Activated CD8-positive, alpha-beta memory T cell treated with anti-CD3 and anti-CD28 coated beads, Interleukin-2, amount 50 U/mL, for 24 hours (primary cell): ENCODE measurements around the gene JAKMIP1.
"Not testable (repeated sequence)": the region's sequence is repeated elsewhere in the genome, so short reads cannot be mapped to it uniquely, and the experiment has no call there.

Source experiments
- DNase-seq: peaks from one replicate; pipeline ENCODE4 v3.0.0-alpha.2; 2020; ENCODE audit errors: extremely low read depth

The JAKMIP1 gene

DNA sequence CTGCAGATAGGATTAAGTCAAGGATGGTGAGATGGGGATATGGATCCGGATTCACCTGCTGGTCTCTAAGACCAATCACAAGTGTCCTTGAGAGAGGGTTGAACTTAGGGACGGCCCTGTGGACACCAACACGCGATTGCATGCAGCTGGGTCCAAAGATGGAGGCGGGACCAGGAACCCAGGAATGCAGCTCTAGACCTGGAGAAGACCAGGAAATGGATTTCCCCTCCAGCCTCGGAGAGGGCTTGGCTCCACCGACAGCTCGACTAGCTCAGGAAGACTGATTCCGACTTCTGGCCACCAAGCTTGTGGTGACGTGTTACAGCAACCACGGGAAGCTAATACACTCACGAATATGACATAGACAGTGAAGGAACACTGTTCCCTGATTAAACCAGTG is 186.8 kb downstream of the JAKMIP1 start:
- DNase-seq = no peak

DNA sequence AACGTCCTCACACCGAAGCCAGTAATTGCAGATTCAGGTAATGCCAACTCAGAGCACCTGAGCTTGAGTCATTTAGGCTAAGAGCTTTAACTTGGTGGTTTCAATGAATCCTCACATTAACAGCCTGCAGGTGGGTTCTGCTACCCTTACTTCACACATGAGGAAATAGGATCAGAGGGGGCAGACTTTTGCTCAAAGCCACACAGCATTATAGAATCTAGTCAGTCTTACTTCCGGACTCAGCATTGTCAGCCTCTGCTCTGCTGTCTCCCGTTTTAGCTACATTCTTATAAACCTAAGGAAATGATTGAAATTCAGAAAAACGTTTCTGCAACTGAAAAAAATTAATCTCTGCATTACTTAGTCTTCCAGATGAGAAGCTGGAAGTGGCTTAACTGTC is 188.1 kb downstream of the JAKMIP1 start:
- no peak for DNase-seq

DNA sequence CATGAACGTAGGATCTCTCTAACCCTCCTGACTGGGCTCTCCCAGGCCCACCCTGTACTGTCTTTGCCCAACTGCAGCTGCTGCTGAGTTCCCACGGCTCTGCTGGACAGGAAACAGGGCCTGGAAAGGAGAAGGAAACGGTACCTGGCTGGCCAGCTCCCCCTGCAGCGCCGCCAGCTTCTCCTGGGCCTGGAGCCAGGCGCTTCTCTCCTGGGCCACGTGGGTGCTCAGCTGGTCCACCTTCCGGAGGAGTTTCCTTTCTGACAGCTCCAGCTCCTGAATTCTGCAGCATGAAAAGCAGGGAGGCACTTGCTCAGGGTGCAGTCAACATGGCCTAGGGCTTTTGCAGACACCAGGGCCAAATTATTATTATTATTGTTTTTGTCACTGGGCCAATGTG is 188.7 kb downstream of the JAKMIP1 start:
- DNase-seq = no peak

DNA sequence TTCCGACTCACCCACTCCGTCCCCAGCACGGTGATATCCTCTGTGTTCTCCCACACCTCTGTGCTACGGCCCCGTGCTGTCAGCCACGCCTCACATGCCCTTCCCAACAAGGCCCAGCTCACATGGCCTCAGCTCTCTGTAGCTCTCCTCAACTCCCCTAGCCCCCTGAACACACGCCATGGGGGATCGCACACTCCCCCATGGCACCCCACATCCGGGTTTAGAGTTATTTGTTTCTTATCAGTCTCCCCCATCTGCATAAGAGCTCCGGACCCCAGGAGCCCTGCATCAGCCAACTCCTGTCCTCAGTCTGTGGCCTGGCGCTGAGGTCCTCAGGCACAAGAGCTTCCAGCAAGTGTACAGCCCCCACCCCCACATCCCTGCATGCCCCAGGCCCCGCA is 189.1 kb downstream of the JAKMIP1 start:
- DNase-seq = no peak

DNA sequence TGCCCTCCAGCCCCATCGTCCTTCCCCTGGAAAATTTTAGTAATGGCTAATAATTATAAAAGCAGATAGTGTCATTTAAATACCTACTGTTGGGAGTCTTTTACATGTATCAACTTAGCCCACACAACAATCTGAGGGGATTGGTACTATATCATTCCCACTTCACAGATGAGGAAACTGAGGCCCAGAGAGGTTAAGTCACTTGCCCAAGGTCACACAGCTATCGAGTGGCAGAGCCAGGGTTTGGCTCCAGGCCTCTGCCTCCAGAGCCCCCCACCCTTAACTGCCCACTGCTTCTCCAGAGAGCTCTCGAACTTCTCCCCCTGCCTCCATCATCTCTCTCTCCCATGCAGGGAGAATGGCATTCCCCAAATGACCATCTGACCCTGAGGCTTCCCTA is 189.6 kb downstream of the JAKMIP1 start:
- no peak for DNase-seq

DNA sequence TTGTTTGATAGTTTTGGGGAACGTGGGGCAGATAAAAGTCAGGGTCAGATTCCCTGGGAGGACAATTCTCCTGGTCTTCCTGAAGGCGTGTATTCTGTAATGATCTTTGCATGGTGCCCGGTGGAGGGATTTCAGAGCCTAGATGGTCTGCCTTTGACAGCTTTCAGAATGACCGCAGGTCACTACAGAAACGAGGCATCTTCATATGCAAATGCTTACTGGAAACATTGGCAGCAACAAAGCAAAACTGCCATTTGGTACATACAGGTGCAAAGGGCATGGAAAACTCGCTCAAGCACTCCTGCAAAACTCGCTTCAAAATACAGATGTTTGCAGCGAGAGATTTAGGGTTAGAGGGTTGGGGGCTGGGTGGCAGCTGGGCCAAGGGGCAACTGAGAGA is 190.9 kb downstream of the JAKMIP1 start:
- no peak for DNase-seq

DNA sequence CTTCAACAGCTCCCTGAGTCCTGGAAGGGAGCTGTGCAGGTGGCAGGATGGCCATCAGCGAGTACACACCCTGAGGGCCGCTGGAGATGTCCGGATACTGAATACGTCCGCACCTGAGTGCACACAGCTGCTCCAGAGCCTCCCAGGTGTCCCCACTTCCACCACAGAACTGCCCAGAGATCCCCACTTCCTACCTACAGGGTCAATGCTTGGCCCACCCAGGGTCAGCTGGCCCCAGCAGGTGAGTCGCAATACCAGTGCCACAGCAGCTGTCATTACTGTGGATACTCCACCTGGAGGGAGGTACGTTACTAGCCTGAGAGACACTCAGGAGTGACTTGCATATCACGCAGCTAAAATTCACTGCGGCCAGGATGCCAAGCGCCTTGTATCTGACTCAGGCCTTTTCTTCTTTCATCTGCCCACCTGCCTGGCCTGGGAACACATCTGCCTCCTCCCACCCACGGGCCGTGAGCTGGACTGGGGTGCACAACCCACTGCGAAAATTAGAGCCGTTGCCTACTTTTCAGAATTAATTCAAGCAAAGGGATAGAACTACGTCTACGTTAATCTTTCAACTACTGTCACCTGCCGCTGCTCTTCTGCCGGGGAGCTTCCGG is 191.5 kb downstream of the JAKMIP1 start:
- DNase-seq = no peak

DNA sequence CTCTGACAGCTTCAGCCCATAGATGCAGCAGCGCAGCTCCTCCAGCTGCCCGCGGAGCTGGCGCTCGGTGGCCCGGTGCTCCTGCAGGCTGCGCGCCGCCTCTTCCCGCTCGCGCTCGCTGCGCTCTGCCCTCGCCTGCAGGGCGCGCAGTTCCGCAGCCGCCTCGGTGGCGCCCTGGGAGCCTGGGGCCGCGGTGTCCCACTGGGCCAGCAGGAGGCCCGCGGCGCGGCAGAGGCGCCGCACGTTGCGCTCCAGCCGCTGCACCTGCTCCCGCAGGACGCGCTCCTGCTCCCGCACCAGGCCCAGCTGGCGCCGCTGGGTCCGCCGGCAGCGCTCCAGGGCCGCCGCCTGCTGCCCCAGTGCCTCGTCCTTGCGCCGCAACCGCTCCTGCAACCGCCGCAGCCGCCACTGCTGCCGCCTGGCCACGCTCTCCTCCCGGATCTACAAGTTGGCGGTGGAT is 192.2 kb downstream of the JAKMIP1 start:
- no peak for DNase-seq

DNA sequence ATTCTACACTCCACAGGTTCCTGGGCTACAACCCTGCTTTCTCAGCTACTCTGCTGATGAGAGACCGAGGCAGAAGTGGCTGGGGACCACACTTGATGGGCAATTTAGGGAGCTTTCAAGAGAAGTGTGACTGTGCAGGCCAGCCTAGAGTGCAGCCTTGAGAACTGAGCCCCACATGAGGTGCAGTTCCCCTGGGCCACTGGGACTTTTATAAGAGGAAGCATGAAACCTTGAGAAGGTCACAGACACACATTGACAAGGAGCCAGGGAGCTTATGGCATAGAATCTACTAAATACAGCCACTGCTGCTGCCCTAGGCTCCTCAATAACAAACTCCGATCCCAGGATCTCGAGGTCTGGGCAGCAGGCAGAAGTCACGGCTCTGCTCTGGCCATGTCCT is 195.2 kb downstream of the JAKMIP1 start:
- no peak for DNase-seq

DNA sequence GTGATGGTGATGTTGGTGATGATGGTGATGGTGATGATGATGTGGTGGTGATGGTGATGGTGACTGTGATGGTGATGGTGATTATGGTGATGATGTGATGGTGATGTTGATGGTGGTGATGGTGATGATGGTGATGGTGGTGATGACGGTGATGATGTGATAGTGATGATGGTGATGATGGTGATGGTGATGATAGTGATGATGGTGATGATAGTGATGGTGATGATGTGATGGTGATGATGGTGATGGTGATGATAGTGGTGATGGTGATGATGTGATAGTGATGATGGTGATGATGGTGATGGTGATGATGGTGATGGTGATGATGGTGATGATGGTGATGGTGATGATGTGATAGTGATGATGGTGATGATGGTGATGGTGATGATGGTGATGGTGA is 196.9 kb downstream of the JAKMIP1 start:
- not testable (repeated sequence) for DNase-seq

DNA sequence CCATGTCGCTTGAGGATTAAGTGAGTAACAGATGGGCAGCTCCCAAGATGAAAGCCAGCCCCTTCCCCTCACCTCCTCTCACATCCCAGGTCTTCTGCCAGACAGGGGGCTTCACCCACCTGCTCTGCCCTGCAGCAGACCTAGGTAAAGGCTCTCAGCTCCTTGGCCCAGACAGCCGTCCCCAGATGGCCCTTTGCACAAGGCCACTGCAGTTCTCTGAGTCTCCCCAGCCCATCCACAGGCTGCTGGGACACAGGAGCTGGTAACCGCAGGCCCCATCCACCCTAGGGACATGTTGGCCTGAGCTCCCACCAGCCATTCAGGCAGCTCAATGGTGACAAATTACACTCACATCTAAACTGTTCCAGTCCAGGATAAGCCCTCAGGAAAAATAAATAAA is 197.4 kb downstream of the JAKMIP1 start:
- DNase-seq = no peak

DNA sequence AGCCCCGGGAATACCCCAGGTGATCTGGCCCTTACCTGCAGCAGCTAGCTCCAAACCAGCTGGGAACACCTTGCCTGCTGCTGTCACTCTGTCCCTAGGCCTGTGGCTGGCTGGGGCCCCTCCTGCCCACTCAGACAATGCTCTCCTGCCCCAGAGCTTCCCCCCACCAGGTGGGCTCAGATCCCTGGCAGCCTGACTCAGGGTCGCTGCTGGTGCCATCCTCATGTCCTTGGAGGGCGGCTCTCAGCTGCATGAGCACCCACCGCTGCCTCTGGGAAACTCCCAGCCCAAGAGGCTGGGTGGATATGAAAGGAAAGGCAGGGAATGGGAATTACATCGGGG is 197.9 kb downstream of the JAKMIP1 start:
- no peak for DNase-seq

DNA sequence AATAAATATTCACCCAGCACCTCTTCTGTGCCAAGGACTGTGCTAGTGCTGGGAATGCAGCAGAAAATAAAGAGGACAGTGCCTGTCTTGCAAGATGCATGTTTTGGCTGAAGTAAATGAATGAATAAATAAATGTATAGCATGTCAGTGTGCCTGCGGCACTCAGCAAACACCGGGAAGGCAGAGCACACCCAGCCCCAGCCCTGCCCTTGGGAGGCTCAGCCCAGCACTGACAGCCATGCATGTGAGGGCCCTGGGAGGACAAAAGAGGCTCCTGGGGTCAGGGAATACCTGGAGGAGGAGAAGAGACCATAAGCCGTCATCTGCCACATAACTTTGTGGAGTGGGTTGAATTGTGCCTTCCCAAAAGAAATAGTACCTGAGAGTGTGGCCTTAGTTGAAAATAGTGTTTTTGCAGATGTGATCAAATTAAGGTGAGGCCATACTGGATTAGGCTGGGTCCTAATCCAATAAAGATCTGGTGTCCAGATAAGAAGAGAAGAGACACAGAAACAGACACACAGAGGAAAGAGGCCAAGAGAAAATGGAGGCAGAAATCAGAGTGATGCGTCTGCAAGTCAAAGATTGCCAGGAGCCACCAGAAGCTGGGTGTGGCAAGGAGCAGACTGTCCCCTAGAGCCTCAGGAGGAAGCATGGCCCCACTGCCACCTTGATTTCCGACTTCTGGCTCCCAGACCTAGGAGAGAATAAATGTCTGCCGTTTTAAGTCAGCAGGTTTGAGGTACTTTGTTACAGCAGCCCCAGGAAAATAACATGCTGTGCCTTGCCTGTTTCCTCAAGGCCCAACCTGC is 198.5 kb downstream of the JAKMIP1 start:
- DNase-seq = no peak

DNA sequence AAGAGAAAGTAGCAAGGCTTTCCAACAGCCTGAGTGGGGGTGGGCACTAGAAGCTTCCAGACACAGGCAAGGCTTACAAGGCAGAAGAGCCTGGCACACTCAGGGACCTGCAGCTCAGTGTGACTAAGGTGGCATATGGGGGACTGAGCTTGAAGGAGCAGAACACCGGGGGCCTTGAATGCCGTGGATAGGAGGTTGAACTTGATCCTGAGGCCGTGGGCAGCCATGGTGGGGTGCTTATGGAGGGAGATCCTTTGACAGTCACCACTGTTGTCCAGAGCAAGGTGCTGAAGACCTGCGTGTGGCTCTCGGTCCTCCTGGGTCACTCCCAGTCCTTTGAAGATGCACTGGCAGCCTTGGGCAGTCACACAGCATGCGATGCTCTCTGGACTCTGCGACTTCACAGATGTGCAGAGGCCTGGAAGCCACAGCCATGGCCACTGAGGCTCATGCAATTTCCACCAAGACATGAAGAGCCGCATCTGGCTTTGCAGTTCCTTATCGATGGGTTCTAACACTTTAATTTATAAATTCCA is 200.5 kb downstream of the JAKMIP1 start:
- no peak for DNase-seq

DNA sequence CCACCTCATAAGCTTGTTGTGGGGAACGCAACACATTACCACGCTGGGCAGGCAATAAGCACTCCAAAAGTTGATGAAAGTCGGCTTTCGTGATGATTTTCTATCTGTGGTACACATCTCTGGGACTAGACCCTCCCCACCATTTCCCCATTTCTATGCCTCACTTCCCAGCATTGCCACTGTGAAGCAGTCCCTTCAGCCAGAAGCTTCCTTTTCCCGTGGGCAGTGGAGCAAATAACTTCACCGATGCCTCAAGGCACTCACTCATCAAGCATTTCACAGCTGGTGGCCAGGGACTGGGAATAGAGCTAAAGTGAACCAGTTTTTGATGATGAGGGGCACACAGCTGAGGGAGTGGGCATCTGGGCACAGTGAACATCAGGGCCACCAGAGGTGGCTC is 201.0 kb downstream of the JAKMIP1 start:
- no peak for DNase-seq

DNA sequence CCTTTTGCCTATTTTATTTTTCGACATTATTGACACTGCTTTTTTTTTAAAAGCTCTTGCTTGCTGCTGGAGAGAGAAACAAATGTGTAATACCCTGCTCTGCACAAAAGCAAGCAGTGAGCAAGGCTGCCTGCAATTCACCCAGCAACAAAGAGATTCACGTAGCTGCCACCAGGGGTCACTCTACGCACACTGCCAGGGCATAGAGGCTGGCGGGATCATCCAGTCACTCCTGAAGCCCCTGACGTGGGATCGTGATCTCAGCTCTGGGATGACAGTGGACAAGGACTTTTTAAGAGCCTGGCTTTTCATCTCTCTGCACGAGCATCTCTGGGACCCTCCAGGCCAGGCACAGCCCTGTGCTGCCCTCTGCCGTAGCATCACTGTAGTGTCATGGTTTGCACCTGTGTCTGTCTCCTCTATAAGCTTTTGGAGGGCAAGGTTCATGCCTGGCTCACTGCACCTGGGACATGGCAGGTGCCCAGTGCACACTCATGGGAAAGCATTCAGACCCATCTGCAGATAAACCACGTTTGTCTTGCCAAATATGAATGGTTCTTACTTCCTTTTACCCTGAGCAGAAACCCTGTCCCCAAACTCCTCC is 201.9 kb downstream of the JAKMIP1 start:
- no peak for DNase-seq

DNA sequence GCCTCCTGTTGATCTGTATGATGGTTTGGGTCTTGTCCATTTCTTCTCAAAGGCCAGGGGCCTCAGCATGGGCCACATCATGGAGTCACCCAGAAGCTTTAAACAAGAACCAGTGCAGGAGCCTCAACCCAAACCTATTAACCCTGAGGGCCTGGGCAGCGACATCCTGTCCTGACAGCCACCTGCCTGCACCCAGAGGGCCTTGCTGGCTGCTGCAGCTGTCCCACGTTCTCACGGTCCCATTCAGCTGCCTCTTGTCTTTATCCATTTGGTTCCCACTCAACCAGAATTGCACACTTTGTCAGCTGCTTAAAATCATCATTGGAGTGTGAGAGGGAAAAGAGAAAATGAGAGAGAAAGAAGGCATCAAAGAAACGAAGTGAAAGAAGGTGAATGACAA is 203.7 kb downstream of the JAKMIP1 start:
- DNase-seq = no peak

DNA sequence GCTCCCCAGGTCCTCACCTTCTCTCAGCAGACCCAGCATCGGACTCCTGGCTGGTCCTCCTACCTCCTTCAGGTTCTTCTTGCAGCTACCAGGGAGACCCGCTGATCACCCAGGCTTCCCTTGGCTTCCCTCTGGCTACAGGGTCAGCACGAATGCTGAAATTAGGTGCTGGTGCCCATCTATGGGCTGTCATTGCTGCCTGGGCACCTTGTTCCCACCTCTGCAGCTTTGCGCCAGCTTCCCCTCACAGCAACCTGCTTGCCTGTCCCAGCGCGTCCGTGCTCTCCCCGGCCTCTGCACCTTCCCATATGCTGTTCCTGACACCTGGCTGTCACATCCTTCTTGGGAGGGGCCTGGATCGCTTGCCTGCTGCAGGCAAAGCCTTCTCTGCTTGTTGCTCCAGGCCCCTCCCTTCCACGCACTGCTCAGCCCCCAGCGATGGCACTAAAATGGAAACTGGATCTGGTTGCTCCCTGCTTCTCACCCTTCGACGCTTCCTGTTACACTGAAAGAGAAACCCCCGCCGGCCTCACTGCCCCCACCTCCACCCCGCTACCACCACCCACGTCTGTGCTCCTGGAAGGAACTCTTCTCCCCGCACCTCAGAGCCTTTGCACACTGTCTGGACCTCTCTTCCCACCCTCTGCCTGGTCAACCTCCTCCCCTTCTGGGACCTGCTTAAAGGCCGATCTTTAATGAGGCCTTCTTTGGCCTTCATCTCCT is 204.3 kb downstream of the JAKMIP1 start:
- no peak for DNase-seq

DNA sequence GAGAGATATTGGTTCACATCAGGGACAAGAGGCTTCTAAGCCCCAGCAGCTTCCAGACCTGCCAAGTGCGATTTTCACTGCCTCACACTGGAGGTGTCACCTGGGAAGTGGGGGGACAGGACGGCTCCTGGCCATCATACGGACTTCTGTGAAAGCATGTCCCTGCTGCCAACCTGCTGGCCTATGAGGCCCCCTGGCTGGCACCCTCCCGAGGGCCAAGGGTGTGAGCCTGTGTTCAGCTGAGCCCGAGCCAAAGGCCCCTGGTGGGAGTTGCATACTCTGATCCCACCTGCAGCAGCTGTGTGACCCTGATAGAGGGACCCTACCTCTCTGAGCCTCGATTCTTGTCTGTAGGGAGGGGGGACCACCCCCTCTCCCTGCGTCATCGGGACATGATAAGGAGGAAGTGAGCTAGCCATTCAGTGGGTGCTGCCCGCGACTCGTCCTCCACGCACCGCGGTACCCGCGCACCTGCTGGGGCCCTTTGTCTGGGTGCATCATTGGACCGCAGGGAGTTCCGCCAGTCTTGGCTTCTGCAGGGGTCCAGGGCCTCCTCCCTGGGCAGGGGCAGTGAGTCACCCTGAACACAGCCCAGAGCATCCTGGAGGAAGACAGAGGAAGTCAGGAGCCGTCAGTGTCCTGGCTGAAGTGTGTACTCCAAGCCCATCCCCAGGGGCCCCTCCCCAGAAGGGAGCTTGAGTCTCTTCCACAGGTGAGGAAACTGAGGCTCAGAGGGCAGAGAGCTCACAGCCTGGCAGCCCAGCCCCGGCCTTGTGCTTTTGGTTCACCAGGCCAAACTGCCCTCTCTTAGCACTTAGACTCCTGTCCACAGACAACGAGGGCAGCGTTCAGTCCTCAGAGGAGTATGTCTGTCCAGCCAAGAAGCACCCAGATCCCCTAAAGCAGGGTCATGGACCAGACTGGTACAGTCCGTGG is 206.2 kb downstream of the JAKMIP1 start:
- DNase-seq = no peak

DNA sequence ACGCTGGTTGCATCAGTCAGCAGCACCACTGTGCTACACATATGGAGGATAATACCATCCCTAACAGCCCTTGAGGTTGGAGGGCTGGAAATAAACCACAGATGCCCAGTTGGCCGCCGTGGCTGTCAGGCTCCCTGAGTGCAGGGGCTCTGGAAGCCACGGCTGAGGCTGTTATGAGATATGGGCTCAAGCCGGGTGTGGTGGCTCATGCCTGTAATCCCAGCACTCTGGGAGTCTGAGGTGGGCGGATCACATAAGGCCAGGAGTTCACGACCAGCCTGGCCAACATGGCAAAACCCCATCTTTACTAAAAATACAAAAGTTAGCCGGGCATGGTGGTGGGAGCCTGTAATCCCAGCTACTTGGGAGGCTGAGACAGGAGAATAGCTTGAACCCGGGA is 207.0 kb downstream of the JAKMIP1 start:
- DNase-seq = not testable (repeated sequence)

DNA sequence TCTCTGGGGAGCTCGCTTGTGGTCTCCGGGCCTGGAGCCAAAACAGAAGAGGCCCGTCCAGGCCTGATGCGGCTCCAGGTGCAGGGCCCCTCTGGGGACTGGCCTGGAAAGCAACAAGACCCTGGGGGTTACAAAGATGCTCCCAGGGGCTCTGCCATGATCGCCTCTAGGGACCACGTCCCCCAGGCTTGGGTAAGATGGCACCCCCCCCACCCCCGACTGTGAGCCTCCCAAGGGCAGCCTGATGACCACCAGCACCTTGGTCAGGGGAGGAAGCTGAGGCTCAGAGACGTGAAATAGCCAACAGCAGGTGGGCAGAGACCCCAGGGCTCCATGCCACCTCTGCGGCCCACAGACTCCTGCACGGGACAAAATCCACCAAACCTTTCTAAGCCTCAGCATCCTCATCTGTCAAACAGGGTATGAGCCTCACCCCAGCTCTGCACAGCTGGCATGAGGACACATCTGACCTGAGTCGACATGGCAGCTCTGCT is 207.5 kb downstream of the JAKMIP1 start:
- DNase-seq = no peak
